Osteoblast (primary cell): Measurements from ENCODE around the gene ADGRG1. TPM values are rescaled to one million over a fixed set of nuclear protein-coding genes. Genes with fewer than 3 reads are reported as not detected.

Experiments used
- DNase-seq: peaks from one replicate; pipeline ENCODE4 v3.0.0; 2011; ENCODE audit warnings: low spot score, mixed read lengths; ENCODE audit not compliant: insufficient read length; ENCODE audit errors: missing footprints
- H2AFZ ChIP-seq: 2 replicates; pipeline ENCODE4 v1.6.0; 2011; ENCODE audit warnings: mild to moderate bottlenecking, low read length
- H3K27ac ChIP-seq: 2 replicates; pipeline ENCODE4 v1.5.1; 2011; ENCODE audit warnings: mild to moderate bottlenecking, low read depth, low read length, moderate library complexity
- H3K27me3 ChIP-seq: 2 replicates; pipeline ENCODE4 v1.6.0; 2012; ENCODE audit warnings: mild to moderate bottlenecking, control low read depth, inconsistent platforms, low read length, moderate library complexity; ENCODE audit not compliant: insufficient read depth
- H3K36me3 ChIP-seq: 2 replicates; pipeline ENCODE4 v1.5.1; 2011; ENCODE audit warnings: mild to moderate bottlenecking, low read length, control low read depth, moderate library complexity; ENCODE audit not compliant: insufficient read depth
- H3K4me1 ChIP-seq: 2 replicates; pipeline ENCODE4 v1.5.1; 2011; ENCODE audit warnings: mild to moderate bottlenecking, low read length, control low read depth, moderate library complexity; ENCODE audit not compliant: insufficient read depth
- H3K4me2 ChIP-seq: 2 replicates; pipeline ENCODE4 v1.6.0; 2011; ENCODE audit warnings: mild to moderate bottlenecking, low read length; ENCODE audit not compliant: insufficient read depth
- H3K4me3 ChIP-seq: fragments of 200-600 bp; sonication (generic); 3 replicates; pipeline ENCODE4 v1.5.1; 2012; ENCODE audit warnings: mild to moderate bottlenecking, low read length, inconsistent platforms; ENCODE audit not compliant: insufficient read depth
- H3K79me2 ChIP-seq: 2 replicates; pipeline ENCODE4 v1.6.0; 2012; ENCODE audit warnings: mild to moderate bottlenecking, low read length, control low read depth, inconsistent platforms; ENCODE audit not compliant: insufficient read depth
- H3K9me3 ChIP-seq: 2 replicates; pipeline ENCODE4 v1.5.1; 2011; ENCODE audit warnings: low read depth, low read length, control low read depth
- H4K20me1 ChIP-seq: 2 replicates; pipeline ENCODE4 v1.6.0; 2012; ENCODE audit warnings: mild to moderate bottlenecking, low read length, control low read depth; ENCODE audit not compliant: insufficient read depth
- CTCF ChIP-seq: IDR thresholded peaks from 2 replicates; pipeline ENCODE4 v1.5.1; 2011; ENCODE audit warnings: mild to moderate bottlenecking, low read depth, low read length, moderate library complexity; ENCODE audit errors: extremely low read depth
- total RNA-seq: library from RNA; depleted of rRNA; stranded (reverse); fragments of >200 nt; gene quantifications from 2 replicates; pipeline ENCODE4 v1.2.3, GENCODE V29; 2012

ADGRG1 gene
- total RNA-seq, 1 donor: 0.72 TPM

GRCh38 chr16:57652695-57653471 is 24.5 kb downstream of the ADGRG1 start:
- Histone ChIP-seq H3K79me2 (no peaks in the 10 kb centered on the region), H3K4me3 (no peak overlapping the region), H3K9me3 (no peaks in the 10 kb centered on the region), H2AFZ (no peak overlapping the region), H3K36me3 (no peaks in the 10 kb centered on the region), H3K27me3 (no peaks in the 10 kb centered on the region), H3K4me2 (no peak overlapping the region), H3K4me1 (no peaks in the 10 kb centered on the region), H3K27ac (no peak overlapping the region), H4K20me1 (no peaks in the 10 kb centered on the region)
- TF ChIP-seq CTCF: no peak
- no peak for DNase-seq

GRCh38 chr16:57653936-57654335 is 25.5 kb downstream of the ADGRG1 start:
- H3K4me3 ChIP-seq: no peak overlapping the region
- no peaks in the 10 kb centered on the region for H3K27me3 ChIP-seq
- TF ChIP-seq CTCF: no peak
- no peak overlapping the region for H3K27ac ChIP-seq
- no peaks in the 10 kb centered on the region for H3K9me3 ChIP-seq
- H3K36me3 ChIP-seq: no peaks in the 10 kb centered on the region
- no peaks in the 10 kb centered on the region for H3K4me1 ChIP-seq
- no peak overlapping the region for H3K4me2 ChIP-seq
- H3K79me2 ChIP-seq: no peaks in the 10 kb centered on the region
- no peak for DNase-seq
- H4K20me1 ChIP-seq: no peaks in the 10 kb centered on the region
- H2AFZ ChIP-seq: no peak overlapping the region

- H3K4me3 ChIP-seq: no peak overlapping the region
- H3K36me3 ChIP-seq: no peaks in the 10 kb centered on the region
- no peaks in the 10 kb centered on the region for H4K20me1 ChIP-seq
- no peak for DNase-seq
- no peak for TF ChIP-seq CTCF
- no peak overlapping the region for H3K4me2 ChIP-seq
- H3K27me3 ChIP-seq: no peaks in the 10 kb centered on the region
- H3K4me1 ChIP-seq: no peaks in the 10 kb centered on the region
- no peak overlapping the region for H2AFZ ChIP-seq
- H3K79me2 ChIP-seq: no peaks in the 10 kb centered on the region
- H3K27ac ChIP-seq: no peak overlapping the region
- no peaks in the 10 kb centered on the region for H3K9me3 ChIP-seq
Measured at GRCh38 chr16:57656342-57656955, 28.0 kb downstream of the ADGRG1 start.

GRCh38 chr16:57657228-57657627 is 28.8 kb downstream of the ADGRG1 start:
- H3K36me3 ChIP-seq: no peaks in the 10 kb centered on the region
- H3K4me1 ChIP-seq: no peaks in the 10 kb centered on the region
- H3K27ac ChIP-seq: no peak overlapping the region
- H2AFZ ChIP-seq: no peak overlapping the region
- TF ChIP-seq CTCF: no peak
- no peaks in the 10 kb centered on the region for H4K20me1 ChIP-seq
- H3K4me3 ChIP-seq: no peak overlapping the region
- no peaks in the 10 kb centered on the region for H3K27me3 ChIP-seq
- no peak overlapping the region for H3K4me2 ChIP-seq
- H3K9me3 ChIP-seq: no peaks in the 10 kb centered on the region
- H3K79me2 ChIP-seq: no peaks in the 10 kb centered on the region
- no peak for DNase-seq
